Transverse colon (tissue), 4 donors: Measurements from ENCODE around the gene KRTAP1-3. TPM values are rescaled to one million over a fixed set of nuclear protein-coding genes. Genes with fewer than 3 reads are reported as not detected.

ENCODE experiments used
- DNase-seq: peaks from one replicate; pipeline ENCODE4 v3.0.0-alpha.2; 2019
- H3K27ac ChIP-seq, 4 donors: fragments of 200-600 bp; sonication (generic); 2 replicates each; pipeline ENCODE4 v1.5.1; 2016 to 2018; ENCODE audit warnings: inconsistent platforms in 4 of 4
- H3K27me3 ChIP-seq: fragments of 200-600 bp; sonication (generic); 2 replicates; pipeline ENCODE4 v1.5.1; 2017; ENCODE audit warnings: inconsistent platforms
- H3K36me3 ChIP-seq, 4 donors: fragments of 200-600 bp; sonication (generic); 2 replicates each; pipeline ENCODE4 v1.5.1; 2017 to 2019; ENCODE audit warnings: inconsistent platforms in 4 of 4
- H3K4me1 ChIP-seq, 4 donors: fragments of 200-600 bp; sonication (generic); 2 replicates each; pipeline ENCODE4 v1.5.1; 2017 to 2020; ENCODE audit warnings: inconsistent platforms in 4 of 4
- H3K4me3 ChIP-seq, 4 donors: fragments of 200-600 bp; sonication (generic); 1 replicate in 1 of 4; 2 replicates in 3 of 4; pipeline versions ENCODE4 v1.5.1 to v1.6.1; 2017 to 2019; ENCODE audit warnings: inconsistent platforms in 4 of 4
- H3K9me3 ChIP-seq, 2 donors: fragments of 200-600 bp; sonication (generic); 2 replicates each; pipeline ENCODE4 v1.5.1; 2017 to 2019; ENCODE audit warnings: inconsistent platforms in 2 of 2
- CTCF ChIP-seq, 5 experiments: fragments of 200-600 bp in 3 of 5; fragments of 450-650 bp in 2 of 5; sonication (generic) in 3 of 5; IDR thresholded peaks; 1 replicate in 2 of 5; 2 replicates in 3 of 5; pipeline ENCODE4 v1.5.1; 2016 to 2017; ENCODE audit warnings: antibody characterized with exemption in 5 of 5, inconsistent platforms in 3 of 5, mild to moderate bottlenecking in 2 of 5, moderate library complexity in 1 of 5
- EP300 ChIP-seq: sonication (generic); formaldehyde crosslinking; IDR thresholded peaks from one replicate; pipeline ENCODE4 v1.6.1; 2017; ENCODE audit warnings: antibody characterized with exemption, low read depth
- POLR2A ChIP-seq: fragments of 450-650 bp; IDR thresholded peaks from one replicate; pipeline ENCODE4 v1.6.1; 2016; ENCODE audit warnings: antibody characterized with exemption, mild to moderate bottlenecking, moderate library complexity
- POLR2AphosphoS5 ChIP-seq, 3 donors: sonication (generic); formaldehyde crosslinking; IDR thresholded peaks; one replicate each; pipeline ENCODE4 v1.6.1; 2016; ENCODE audit warnings: antibody characterized with exemption in 3 of 3
- WGBS, 2 donors: methylation state at CpG; one replicate each; pipeline ENCODE4 v1.1.5; 2018; ENCODE audit warnings: low coverage in 1 of 2; 5-methylcytosine and 5-hydroxymethylcytosine counted together
- in situ Hi-C, 4 donors: fragments of 200-750 bp; cut with MboI; loops; one replicate each; pipeline versions ENCODE4 v1.15.0 to v1.15.1; 2017; ENCODE audit warnings: low sequenced_read_pairs in 3 of 4, low pct_ligation_motif_present in 1 of 4, low pct_unique_long_range_greater_than_20kb in 1 of 4
- intact Hi-C: fragments of 100-400 bp; cut with DNase I; formaldehyde crosslinking; loops from one replicate; pipeline ENCODE4 v1.15.1; 2023; ENCODE audit warnings: low total_unique reads
- total RNA-seq, 4 donors: library from RNA; depleted of rRNA; stranded (reverse); fragments of >200 nt; gene quantifications; one replicate each; pipeline ENCODE4 v1.1.0, GENCODE V29; 2016

KRTAP1-3 gene
- total RNA-seq, 4 donors from 2014 or later: not detected

- H3K9me3 ChIP-seq: no peaks in the 10 kb centered on the region
- H3K36me3 ChIP-seq: no peaks in the 10 kb centered on the region
- H3K4me3 ChIP-seq: no peak within 1 kb of the TSS
- intact Hi-C loops: no loop called here
- DNase-seq: no peak
- TF ChIP-seq POLR2AphosphoS5 (IDR thresholded peaks at IDR 0.05): no peak
- TF ChIP-seq CTCF (IDR thresholded peaks at IDR 0.05): no peak
- no peak for TF ChIP-seq EP300
- TF ChIP-seq POLR2A: no peak
- no peak within 1 kb of the TSS for H3K27ac ChIP-seq
- 40 to 43% methylated on average over 1 to 4 of the region's 4 CpGs for WGBS, 2 donors
- in situ Hi-C loops: no loop called here
- peaks cover 3% of the 10 kb centered on the region for H3K27me3 ChIP-seq
- H3K4me1 ChIP-seq: peaks cover 0 to 4% (median 0%) of the 10 kb centered on the region in 4 donors
Observed at GRCh38 chr17:40993839-40994238, 40.8 kb downstream of the KRTAP1-3 start, which contains the start of gene KRTAP3-3. Gene KRTAP3-3, minus strand, starts transcription at chr17:40994164. Its CDS starts 67 bp downstream, at chr17:40994097.

- WGBS, 2 donors: 82% methylated on average over 2 of the region's 2 CpGs
- H3K36me3 ChIP-seq: no peaks in the 10 kb centered on the region
- H3K4me1 ChIP-seq: peaks cover 0 to 4% (median 0%) of the 10 kb centered on the region in 4 donors
- in situ Hi-C loops (no loop called here), intact Hi-C loops (no loop called here)
- no peak for TF ChIP-seq EP300
- no peak for TF ChIP-seq POLR2A
- no peak for TF ChIP-seq POLR2AphosphoS5 (IDR thresholded peaks at IDR 0.05)
- TF ChIP-seq CTCF (IDR thresholded peaks at IDR 0.05): no peak
- DNase-seq: no peak
- H3K27me3 ChIP-seq: peaks cover 3% of the 10 kb centered on the region
- H3K4me3 ChIP-seq: no peak overlapping the region
- no peaks in the 10 kb centered on the region for H3K9me3 ChIP-seq
- no peak overlapping the region for H3K27ac ChIP-seq
Observed at GRCh38 chr17:40993084-40993483, 41.6 kb downstream of the KRTAP1-3 start.

- Histone ChIP-seq H3K4me3 (no peak overlapping the region), H3K9me3 (no peaks in the 10 kb centered on the region), H3K36me3 (no peaks in the 10 kb centered on the region), H3K4me1 (peaks cover 0 to 4% (median 0%) of the 10 kb centered on the region in 4 donors), H3K27me3 (peaks cover 3% of the 10 kb centered on the region), H3K27ac (peak overlapping the region in 1 of 4 donors; percentile 33)
- in situ Hi-C loops (no loop called here), intact Hi-C loops (no loop called here)
- WGBS, 2 donors: 53% methylated on average over 2 to 3 of the region's 3 CpGs
- DNase-seq: no peak
- TF ChIP-seq EP300: no peak
- TF ChIP-seq POLR2A: no peak
- TF ChIP-seq CTCF (IDR thresholded peaks at IDR 0.05): no peak
- TF ChIP-seq POLR2AphosphoS5 (IDR thresholded peaks at IDR 0.05): no peak
Observed at GRCh38 chr17:40992666-40993065, 42.0 kb downstream of the KRTAP1-3 start.

- intact Hi-C loops: no loop called here
- no peak overlapping the region for H3K4me3 ChIP-seq
- in situ Hi-C loops: no loop called here
- 64 to 86% methylated on average over 1 to 8 of the region's 8 CpGs for WGBS, 2 donors
- H3K27ac ChIP-seq: no peak overlapping the region
- H3K4me1 ChIP-seq: no peaks in the 10 kb centered on the region
- H3K27me3 ChIP-seq: peaks cover 3% of the 10 kb centered on the region
- DNase-seq: no peak
- no peaks in the 10 kb centered on the region for H3K36me3 ChIP-seq
- TF ChIP-seq POLR2A (no peak), CTCF (IDR thresholded peaks at IDR 0.05) (no peak), EP300 (no peak), POLR2AphosphoS5 (IDR thresholded peaks at IDR 0.05) (no peak)
- no peaks in the 10 kb centered on the region for H3K9me3 ChIP-seq
Observed at GRCh38 chr17:40986920-40987319, 47.8 kb downstream of the KRTAP1-3 start.
